GM19239 (cell line): ENCODE results near the gene SS18.

ENCODE experiments used
- DNase-seq: peaks from one replicate; pipeline ENCODE4 v3.0.0; 2011; ENCODE audit warnings: low spot score; ENCODE audit not compliant: insufficient read length
- FAIRE-seq: peaks from 2 replicates; lab custom pipeline; 2011; peaks lifted over from hg19 to GRCh38; lab: Jason Lieb, UNC

SS18 gene

GRCh38 chr18:26074246-26074645 is 16.2 kb downstream of the SS18 start:
- DNase-seq (no peak), FAIRE-seq (no peak)

- peak; percentile 72 for FAIRE-seq
- DNase-seq: no peak
These were observed 16.7 kb downstream of the SS18 start for GRCh38 chr18:26073758-26074157.

GRCh38 chr18:26071725-26072124 is 18.7 kb downstream of the SS18 start:
- DNase-seq (no peak), FAIRE-seq (peak; percentile 71)

- FAIRE-seq (peak; percentile 53), DNase-seq (no peak)
These were observed 19.4 kb downstream of the SS18 start for GRCh38 chr18:26071020-26071419.

GRCh38 chr18:26059357-26059756 is 31.1 kb downstream of the SS18 start:
- FAIRE-seq: no peak
- no peak for DNase-seq

GRCh38 chr18:26057344-26057773 is 33.1 kb downstream of the SS18 start:
- no peak for FAIRE-seq
- no peak for DNase-seq

GRCh38 chr18:26056291-26056690 is 34.1 kb downstream of the SS18 start:
- DNase-seq (no peak), FAIRE-seq (no peak)

GRCh38 chr18:26052505-26052904 is 37.9 kb downstream of the SS18 start:
- FAIRE-seq: peak; percentile 74
- no peak for DNase-seq

- no peak for FAIRE-seq
- no peak for DNase-seq
These were observed 38.6 kb downstream of the SS18 start for GRCh38 chr18:26051843-26052242.

GRCh38 chr18:26046419-26047077 is 43.9 kb downstream of the SS18 start:
- DNase-seq (no peak), FAIRE-seq (peak; percentile 49)

- DNase-seq (no peak), FAIRE-seq (no peak)
These were observed 45.6 kb downstream of the SS18 start for GRCh38 chr18:26044807-26045206.

- FAIRE-seq (no peak), DNase-seq (no peak)
These were observed 50.3 kb downstream of the SS18 start for GRCh38 chr18:26040051-26040656.

- DNase-seq (no peak), FAIRE-seq (no peak)
These were observed 51.2 kb downstream of the SS18 start for GRCh38 chr18:26039203-26039602.

GRCh38 chr18:26036635-26037034 is 53.8 kb downstream of the SS18 start:
- DNase-seq (no peak), FAIRE-seq (no peak)

GRCh38 chr18:26034850-26035497 is 55.4 kb downstream of the SS18 start:
- FAIRE-seq: no peak
- no peak for DNase-seq

- no peak for DNase-seq
- FAIRE-seq: no peak
These were observed 67.8 kb downstream of the SS18 start for GRCh38 chr18:26022585-26022984.

- DNase-seq: no peak
- no peak for FAIRE-seq
These were observed 69.2 kb downstream of the SS18 start for GRCh38 chr18:26021061-26021754.

- FAIRE-seq (peak; percentile 14), DNase-seq (no peak)
These were observed 72.5 kb downstream of the SS18 start for GRCh38 chr18:26017929-26018328.

GRCh38 chr18:26014462-26014861 is 76.0 kb downstream of the SS18 start:
- DNase-seq: no peak
- FAIRE-seq: no peak

GRCh38 chr18:26008619-26009018 is 81.8 kb downstream of the SS18 start:
- FAIRE-seq (no peak), DNase-seq (no peak)

GRCh38 chr18:26008096-26008495 is 82.3 kb downstream of the SS18 start:
- FAIRE-seq (no peak), DNase-seq (no peak)
